A673 (cell line): ENCODE data around the gene TOM1L2. TPM values are rescaled to one million over a fixed set of nuclear protein-coding genes. Genes with fewer than 3 reads are reported as not detected.

Source experiments
- Bru-seq: library from RNA; stranded (reverse); fragments of 400-500 nt; gene quantifications from one replicate; lab custom pipeline; 2021; lab: Mats Ljungman, UMichigan
- BruChase-seq, 2 experiments: library from RNA; stranded (reverse); fragments of 400-500 nt; gene quantifications; one replicate each; lab custom pipeline; 2021; lab: Mats Ljungman, UMichigan
- BruUV-seq: library from RNA; stranded (reverse); fragments of 400-500 nt; replicated peaks from 2 replicates; lab custom pipeline; 2021; lab: Mats Ljungman, UMichigan
- CTCF ChIA-PET: fragments of 300-600 bp; sonication (Branson Sonifier 250); formaldehyde crosslinking; loops from one replicate; lab custom pipeline; 2022; ENCODE audit warnings: antibody characterized with exemption; lab: Charles Lee
- POLR2A ChIA-PET: fragments of 300-600 bp; sonication (Branson Sonifier 250); formaldehyde crosslinking; loops from one replicate; lab custom pipeline; 2022; ENCODE audit warnings: antibody characterized with exemption; ENCODE audit not compliant: low non-redundant PET; lab: Charles Lee
- DNase-seq: peaks from one replicate; pipeline ENCODE4 v3.0.0-alpha.2; 2015; ENCODE audit warnings: low spot score
- H3K27ac ChIP-seq: fragments of 200-600 bp; sonication (generic); 2 replicates; pipeline ENCODE4 v1.5.1; 2016; ENCODE audit warnings: mixed run types, low read depth, mild to moderate bottlenecking, mixed read lengths, antibody characterized with exemption, low read length; ENCODE audit not compliant: poor library complexity, severe bottlenecking
- H3K27me3 ChIP-seq: fragments of 200-600 bp; sonication (generic); replicated peaks from 2 replicates; pipeline ENCODE4 v1.6.1; 2017; ENCODE audit warnings: mixed run types, low read depth, mild to moderate bottlenecking, mixed read lengths, antibody characterized with exemption, low read length; ENCODE audit not compliant: insufficient read depth, poor library complexity
- H3K36me3 ChIP-seq: fragments of 200-600 bp; sonication (generic); 2 replicates; pipeline ENCODE4 v1.6.1; 2016; ENCODE audit warnings: mixed run types, mild to moderate bottlenecking, mixed read lengths, antibody characterized with exemption, low read length; ENCODE audit not compliant: insufficient read depth, poor library complexity, severe bottlenecking
- H3K4me1 ChIP-seq: fragments of 200-600 bp; sonication (generic); 2 replicates; pipeline ENCODE4 v1.6.1; 2017; ENCODE audit warnings: mixed run types, mild to moderate bottlenecking, mixed read lengths, antibody characterized with exemption, low read length; ENCODE audit not compliant: insufficient read depth, poor library complexity, severe bottlenecking
- H3K4me3 ChIP-seq: fragments of 200-600 bp; sonication (generic); 2 replicates; pipeline ENCODE4 v1.5.1; 2016; ENCODE audit warnings: low read depth, mixed run types, mild to moderate bottlenecking, mixed read lengths, low read length; ENCODE audit not compliant: poor library complexity, severe bottlenecking
- H3K9me3 ChIP-seq: fragments of 200-600 bp; sonication (generic); 2 replicates; pipeline ENCODE4 v1.6.1; 2016; ENCODE audit warnings: mixed run types, low read depth, mild to moderate bottlenecking, mixed read lengths, antibody characterized with exemption, low read length; ENCODE audit not compliant: poor library complexity, severe bottlenecking
- CTCF ChIP-seq: fragments of 300-800, 200-600 bp; sonication (generic); conservative IDR thresholded peaks from 2 replicates; pipeline ENCODE4 v1.5.1; 2017; ENCODE audit warnings: low read depth, mild to moderate bottlenecking, antibody characterized with exemption, low read length, moderate library complexity, mixed read lengths
- EZH2 ChIP-seq: fragments of 200-600 bp; sonication (generic); IDR thresholded peaks from 2 replicates; pipeline ENCODE4 v1.6.1; 2017; ENCODE audit warnings: borderline replicate concordance, low read depth, mild to moderate bottlenecking, mixed read lengths, antibody characterized with exemption, low read length; ENCODE audit not compliant: poor library complexity, severe bottlenecking
- intact Hi-C: fragments of 100-400 bp; cut with micrococcal nuclease; formaldehyde crosslinking; loops from one replicate; pipeline ENCODE4 v1.10.0; 2022; ENCODE audit not compliant: unreplicated experiment
- long read RNA-seq: library from polyadenylated mRNA; stranded (forward); transcript quantifications from one replicate; pipeline ENCODE4 v2.0.0, GENCODE V29; 2022
- total RNA-seq: library from RNA; stranded (reverse); gene quantifications from 2 replicates; pipeline ENCODE4 v1.2.3, GENCODE V29; 2021

The TOM1L2 gene
- total RNA-seq (10.0 and 15.2 TPM in 2 replicates), Bru-seq, nascent RNA (percentile 47 among the genes with signal in this experiment), BruChase-seq, experiment 1, labeled RNA remaining after a 2-hour chase (percentile 53 among the genes with signal in this experiment), BruChase-seq, experiment 2, labeled RNA remaining after a 6-hour chase (percentile 53 among the genes with signal in this experiment)
- long read RNA-seq, partial matches to known transcripts = 0 of 15 reads
- long read RNA-seq, other reads (novel, unspliced or antisense) = 11 of 15 reads

- TF ChIP-seq EZH2 (no peak), CTCF (no peak)
- peaks cover 12% of the 10 kb centered on the region for H3K4me1 ChIP-seq
- no peaks in the 10 kb centered on the region for H3K27me3 ChIP-seq
- CTCF ChIA-PET = interaction anchor here (0.8 kb wide), 1 partner anchor 53 kb away, joined by 4 read pairs; no protein-coding TSS in a partner anchor
- no TSS peak for BruUV-seq
- intact Hi-C loops = no loop called here
- peak within 1 kb of the TSS; percentile 35 for H3K27ac ChIP-seq
- H3K36me3 ChIP-seq = no peaks in the 10 kb centered on the region
- peak within 1 kb of the TSS; percentile 60 for H3K4me3 ChIP-seq
- DNase-seq = peak; percentile 100
- POLR2A ChIA-PET = no interaction called here
- H3K9me3 ChIP-seq = no peaks in the 10 kb centered on the region
These were observed at the start of gene TOM1L2, which contains the start of gene DRC3 for GRCh38 chr17:17972126-17972951. TOM1L2 (minus strand) TSS chr17:17972400; CDS start chr17:17972313, 87 bp downstream. DRC3 (plus strand) TSS chr17:17972862; CDS start chr17:17977599, 4,737 bp downstream.

DNA sequence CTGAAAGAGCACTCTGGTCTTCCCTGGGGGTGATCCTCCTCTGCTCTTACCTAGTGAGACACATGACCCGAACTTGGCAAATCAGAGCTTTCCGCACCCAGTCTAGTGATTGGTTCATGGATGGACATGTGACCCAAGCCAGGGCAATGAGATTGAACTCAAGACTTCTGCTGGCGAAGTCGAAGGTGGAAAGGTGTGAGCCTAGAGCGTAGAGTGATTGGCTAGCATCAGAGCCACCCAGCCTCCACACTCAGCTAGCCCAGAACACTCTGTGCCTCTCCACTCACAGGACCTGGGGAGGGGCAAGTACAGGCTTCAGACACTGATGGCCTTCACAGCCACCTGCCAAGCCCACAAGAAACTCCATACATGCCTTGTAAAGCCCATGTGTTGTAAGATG lies 49.2 kb upstream of the TOM1L2 start:
- TF ChIP-seq CTCF (no peak), EZH2 (no peak)
- intact Hi-C loops = no loop called here
- H3K4me1 ChIP-seq = peaks cover 10% of the 10 kb centered on the region
- no TSS peak for BruUV-seq
- no peak for DNase-seq
- H3K27me3 ChIP-seq = no peaks in the 10 kb centered on the region
- ChIA-PET POLR2A (no interaction called here), CTCF (no interaction called here)
- no peak overlapping the region for H3K4me3 ChIP-seq
- no peaks in the 10 kb centered on the region for H3K36me3 ChIP-seq
- H3K27ac ChIP-seq = no peak overlapping the region
- H3K9me3 ChIP-seq = no peaks in the 10 kb centered on the region

GRCh38 chr17:18020971-18021370 lies 48.8 kb upstream of the TOM1L2 start:
- ChIA-PET CTCF (no interaction called here), POLR2A (no interaction called here)
- DNase-seq = no peak
- Histone ChIP-seq H3K36me3 (no peaks in the 10 kb centered on the region), H3K9me3 (no peaks in the 10 kb centered on the region), H3K27me3 (no peaks in the 10 kb centered on the region), H3K4me1 (peaks cover 6% of the 10 kb centered on the region), H3K4me3 (no peak overlapping the region), H3K27ac (no peak overlapping the region)
- intact Hi-C loops = no loop called here
- TF ChIP-seq CTCF = no peak
- TF ChIP-seq EZH2 = no peak
- BruUV-seq = no TSS peak
